Uterus (tissue), 4 donors: ENCODE results near the gene MRPL1. TPM values are rescaled to one million over a fixed set of nuclear protein-coding genes. Genes with fewer than 3 reads are reported as not detected.

ENCODE experiments used
- DNase-seq, 2 donors: peaks; one replicate each; pipeline ENCODE4 v3.0.0-alpha.2; 2019 to 2020
- H3K27ac ChIP-seq, 2 donors: fragments of 200-600 bp; sonication (generic); 1 replicate in 1 of 2; 2 replicates in 1 of 2; pipeline ENCODE4 v1.5.1; 2016 to 2018
- H3K27me3 ChIP-seq, 2 donors: fragments of 200-600 bp; sonication (generic); one replicate each; pipeline ENCODE4 v1.5.1; 2018 to 2019; ENCODE audit warnings: control low read depth in 1 of 2
- H3K36me3 ChIP-seq, 2 donors: fragments of 200-600 bp; sonication (generic); one replicate each; pipeline ENCODE4 v1.5.1; 2019; ENCODE audit warnings: control low read depth in 1 of 2
- H3K4me1 ChIP-seq, 2 donors: fragments of 200-600 bp; sonication (generic); one replicate each; pipeline ENCODE4 v1.5.1; 2018 to 2019; ENCODE audit warnings: control low read depth in 1 of 2
- H3K4me3 ChIP-seq, 2 donors: fragments of 200-600 bp; sonication (generic); 1 replicate in 1 of 2; 2 replicates in 1 of 2; pipeline ENCODE4 v1.5.1; 2018 to 2019; ENCODE audit warnings: mild to moderate bottlenecking in 1 of 2
- H3K9me3 ChIP-seq, 2 donors: fragments of 200-600 bp; sonication (generic); one replicate each; pipeline ENCODE4 v1.5.1; 2019; ENCODE audit warnings: control low read depth in 1 of 2
- CTCF ChIP-seq, 4 experiments: fragments of 200-600 bp in 2 of 4; fragments of 450-650 bp in 2 of 4; sonication (generic) in 2 of 4; IDR thresholded peaks; one replicate each; pipeline ENCODE4 v1.5.1; 2016 to 2019; ENCODE audit warnings: antibody characterized with exemption in 4 of 4, mild to moderate bottlenecking in 2 of 4, moderate library complexity in 1 of 4
- POLR2A ChIP-seq, 2 donors: fragments of 450-650 bp; IDR thresholded peaks; one replicate each; pipeline ENCODE4 v1.6.1; 2016; ENCODE audit warnings: antibody characterized with exemption in 2 of 2, mild to moderate bottlenecking in 1 of 2, moderate library complexity in 1 of 2
- intact Hi-C: fragments of 100-400 bp; cut with DNase I; formaldehyde crosslinking; loops from one replicate; pipeline ENCODE4 v1.15.1; 2023; ENCODE audit warnings: low total_unique reads
- total RNA-seq, 4 donors: library from RNA; depleted of rRNA in 3 of 4; stranded (reverse); fragments of >200 nt in 3 of 4; gene quantifications; one replicate each; pipeline versions ENCODE4 v1.1.0 to v1.2.4, GENCODE V29; 2014 to 2023
- donor health status: DM: yes; HTN: yes; CAD: no.

Gene MRPL1
- total RNA-seq, 4 donors from 2014 or later, result 15.1 to 75.9 (median 34.8) TPM

- intact Hi-C loops, result no loop called here
- no peak for TF ChIP-seq CTCF (IDR thresholded peaks at IDR 0.05)
- no peak for TF ChIP-seq POLR2A (IDR thresholded peaks at IDR 0.05)
- Histone ChIP-seq H3K36me3 (no peaks in the 10 kb centered on the region), H3K27me3 (no peaks in the 10 kb centered on the region), H3K4me3 (no peak overlapping the region), H3K9me3 (no peaks in the 10 kb centered on the region), H3K27ac (no peak overlapping the region), H3K4me1 (no peaks in the 10 kb centered on the region)
- DNase-seq, result no peak
These were observed 37.0 kb downstream of the MRPL1 start for GRCh38 chr4:77899607-77900006.

- TF ChIP-seq CTCF (IDR thresholded peaks at IDR 0.05), result no peak
- no peak for TF ChIP-seq POLR2A (IDR thresholded peaks at IDR 0.05)
- Histone ChIP-seq H3K27ac (no peak overlapping the region), H3K27me3 (no peaks in the 10 kb centered on the region), H3K4me3 (no peak overlapping the region), H3K9me3 (no peaks in the 10 kb centered on the region), H3K36me3 (no peaks in the 10 kb centered on the region), H3K4me1 (no peaks in the 10 kb centered on the region)
- intact Hi-C loops, result no loop called here
- DNase-seq, result no peak
These were observed 40.6 kb downstream of the MRPL1 start for GRCh38 chr4:77903186-77903585.

GRCh38 chr4:77905651-77906263 lies 43.1 kb downstream of the MRPL1 start:
- H3K4me1 ChIP-seq, result no peaks in the 10 kb centered on the region
- no peak for DNase-seq
- H3K27ac ChIP-seq, result no peak overlapping the region
- no peak overlapping the region for H3K4me3 ChIP-seq
- no peaks in the 10 kb centered on the region for H3K9me3 ChIP-seq
- H3K27me3 ChIP-seq, result no peaks in the 10 kb centered on the region
- intact Hi-C loops, result no loop called here
- no peaks in the 10 kb centered on the region for H3K36me3 ChIP-seq
- TF ChIP-seq POLR2A (IDR thresholded peaks at IDR 0.05) (no peak), CTCF (IDR thresholded peaks at IDR 0.05) (no peak)

- DNase-seq, result no peak
- Histone ChIP-seq H3K4me1 (no peaks in the 10 kb centered on the region), H3K4me3 (no peak overlapping the region), H3K27ac (no peak overlapping the region), H3K27me3 (no peaks in the 10 kb centered on the region), H3K9me3 (no peaks in the 10 kb centered on the region), H3K36me3 (no peaks in the 10 kb centered on the region)
- TF ChIP-seq CTCF (IDR thresholded peaks at IDR 0.05) (no peak), POLR2A (IDR thresholded peaks at IDR 0.05) (no peak)
- intact Hi-C loops, result no loop called here
These were observed 48.0 kb downstream of the MRPL1 start for GRCh38 chr4:77910676-77911075.

- intact Hi-C loops, result no loop called here
- Histone ChIP-seq H3K4me3 (no peak overlapping the region), H3K36me3 (no peaks in the 10 kb centered on the region), H3K9me3 (no peaks in the 10 kb centered on the region), H3K27me3 (no peaks in the 10 kb centered on the region), H3K27ac (no peak overlapping the region), H3K4me1 (no peaks in the 10 kb centered on the region)
- TF ChIP-seq CTCF (IDR thresholded peaks at IDR 0.05) (no peak), POLR2A (IDR thresholded peaks at IDR 0.05) (no peak)
- no peak for DNase-seq
These were observed 48.5 kb downstream of the MRPL1 start for GRCh38 chr4:77911091-77911490.
